ENCODE results near the gene RBL1. TPM values are rescaled to one million over a fixed set of nuclear protein-coding genes. Genes with fewer than 3 reads are reported as not detected.
"Not testable (repeated sequence)": the region's sequence is repeated elsewhere in the genome, so short reads cannot be mapped to it uniquely, and the experiment has no call there.

Gene RBL1
- polyA plus RNA-seq, 1 donor = 6.4 TPM

- no peak for DNase-seq (ENCODE audit: low read depth)
Observed at GRCh38 chr20:36998652-36999051, 97.1 kb downstream of the RBL1 start.

DNA sequence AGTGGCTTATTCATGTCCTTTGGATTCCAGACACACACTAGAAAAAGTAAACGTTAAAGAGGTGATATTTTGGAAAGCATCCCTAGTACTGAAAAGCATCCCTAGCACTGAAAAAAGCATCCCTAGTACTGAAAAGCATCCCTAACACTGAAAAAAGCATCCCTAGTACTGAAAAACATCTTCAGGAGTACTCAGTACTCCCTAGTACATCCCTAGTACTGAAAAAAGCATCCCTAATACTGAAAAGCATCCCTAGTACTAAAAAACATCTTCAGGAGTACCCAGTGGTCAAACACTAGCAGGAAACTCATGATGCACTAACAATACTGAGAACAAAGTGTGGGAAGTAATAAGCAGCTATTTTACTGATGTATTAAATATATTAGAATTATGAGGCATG is 98.7 kb downstream of the RBL1 start:
- DNase-seq (ENCODE audit: low read depth) = no peak

DNA sequence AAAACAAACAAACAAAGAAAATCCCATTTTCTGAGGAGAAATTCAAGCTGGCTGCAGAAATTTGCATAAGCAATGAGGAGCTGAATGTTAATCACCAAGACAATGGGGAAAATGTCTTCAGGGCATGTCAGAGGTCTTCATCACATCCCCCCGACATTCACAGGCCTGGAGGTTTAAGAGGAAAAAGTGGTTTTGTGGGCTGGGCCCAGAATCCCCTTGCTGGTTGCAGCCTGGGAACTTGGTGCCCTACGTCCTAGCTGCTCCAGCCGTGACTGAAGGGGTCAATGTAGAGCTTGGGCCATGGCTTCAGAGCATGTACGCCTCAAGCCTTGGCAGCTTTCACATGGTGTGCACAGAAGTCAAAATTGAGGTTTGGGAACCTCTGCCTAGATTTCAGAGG is 101.6 kb downstream of the RBL1 start:
- not testable (repeated sequence) for DNase-seq (ENCODE audit: low read depth)

- no peak for DNase-seq (ENCODE audit: low read depth)
Observed at GRCh38 chr20:36992802-36993334, 102.9 kb downstream of the RBL1 start.

GRCh38 chr20:36991703-36992102 is 104.1 kb downstream of the RBL1 start:
- DNase-seq (ENCODE audit: low read depth) = no peak

DNA sequence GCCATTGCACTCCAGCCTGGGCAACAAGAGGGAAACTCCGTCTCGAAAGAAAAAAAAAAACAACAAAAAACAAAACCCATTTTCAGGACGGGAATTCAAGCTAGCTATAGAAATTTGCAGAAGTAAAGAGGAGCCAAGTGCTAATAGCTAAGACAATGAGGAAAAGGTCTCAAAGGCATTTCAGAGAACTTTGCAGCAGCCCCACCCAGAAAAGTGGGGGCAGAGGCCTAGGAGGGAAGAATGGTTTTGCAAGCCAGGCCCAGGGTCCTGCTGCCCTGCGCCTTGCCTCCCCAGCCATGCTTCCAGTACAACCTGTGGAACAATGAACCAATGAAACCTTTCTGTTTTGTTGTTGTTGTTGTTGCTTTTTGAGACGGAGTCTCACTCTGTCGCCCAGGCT is 106.0 kb downstream of the RBL1 start:
- DNase-seq (ENCODE audit: low read depth) = no peak

DNA sequence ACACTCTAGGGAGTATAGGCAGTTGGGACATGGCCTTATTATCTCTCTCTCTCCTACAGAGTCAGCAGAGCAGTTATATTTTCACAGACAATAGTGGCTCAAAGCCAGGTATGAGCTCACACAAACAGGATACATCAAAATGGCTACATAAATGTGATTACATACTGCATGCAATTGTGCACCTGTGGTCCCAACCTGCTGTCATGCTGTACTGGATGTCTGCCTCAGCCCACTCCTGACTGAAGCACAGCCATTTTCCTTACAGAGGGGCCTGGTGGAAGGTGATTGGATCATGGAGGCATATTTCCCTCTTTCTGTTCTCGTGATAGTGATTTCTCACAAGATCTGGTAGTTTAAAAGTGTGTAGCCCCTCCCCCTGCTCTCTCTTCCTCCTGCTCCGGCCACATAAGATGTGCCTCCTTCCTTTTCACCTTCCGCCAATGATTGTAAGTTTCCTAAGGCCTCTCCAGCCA is 107.3 kb downstream of the RBL1 start:
- no peak for DNase-seq (ENCODE audit: low read depth)

DNA sequence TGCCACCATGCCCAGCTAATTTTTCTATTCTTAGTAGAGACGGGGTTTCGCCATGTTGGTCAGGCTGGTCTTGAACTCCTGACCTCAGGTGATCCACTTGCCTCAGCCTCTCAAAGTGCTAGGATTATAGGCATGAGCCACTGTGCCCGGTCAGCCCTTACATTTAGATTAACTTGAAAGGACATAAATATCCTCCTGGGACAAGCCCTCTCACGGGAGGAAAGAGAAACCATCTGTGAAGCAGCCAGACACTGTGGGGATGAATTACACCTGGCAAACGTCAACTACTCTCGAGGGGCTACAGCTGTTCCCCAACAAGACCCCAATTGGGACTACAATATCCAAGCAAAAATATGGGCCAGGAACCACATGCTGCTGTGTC is 111.5 kb downstream of the RBL1 start:
- no peak for DNase-seq (ENCODE audit: low read depth)

DNA sequence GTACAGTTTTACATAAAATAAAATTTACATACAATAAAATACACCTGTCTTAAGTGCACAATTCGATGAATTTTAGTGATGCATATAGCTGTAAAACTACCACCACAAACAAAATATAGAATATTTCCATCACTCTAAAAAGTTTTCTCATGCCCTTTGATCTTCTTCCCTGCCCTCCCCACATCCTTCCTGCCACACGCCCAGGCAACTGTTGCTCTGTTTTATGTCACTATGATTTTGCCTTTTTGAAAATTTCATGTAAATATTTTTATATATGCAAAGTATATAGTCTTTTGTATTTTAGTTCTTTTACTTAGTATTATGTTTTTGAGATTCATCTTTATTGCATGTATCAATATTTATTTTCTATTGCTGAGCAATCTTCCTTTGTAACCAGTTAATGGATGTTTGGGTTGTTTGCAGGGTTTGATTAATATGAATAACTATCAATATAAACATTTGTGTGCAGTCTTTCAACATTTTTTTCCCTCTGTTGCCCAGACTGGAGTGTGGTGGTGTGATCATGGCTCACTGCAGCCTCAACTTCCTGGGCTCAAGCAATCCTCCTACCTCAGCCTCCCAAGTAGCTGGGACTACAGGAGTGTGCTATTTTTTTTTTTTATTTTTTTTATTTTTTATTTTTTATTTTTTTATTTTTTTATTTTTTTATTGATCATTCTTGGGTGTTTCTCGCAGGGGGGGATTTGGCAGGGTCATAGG is 120.5 kb downstream of the RBL1 start:
- no peak for DNase-seq (ENCODE audit: low read depth)

DNA sequence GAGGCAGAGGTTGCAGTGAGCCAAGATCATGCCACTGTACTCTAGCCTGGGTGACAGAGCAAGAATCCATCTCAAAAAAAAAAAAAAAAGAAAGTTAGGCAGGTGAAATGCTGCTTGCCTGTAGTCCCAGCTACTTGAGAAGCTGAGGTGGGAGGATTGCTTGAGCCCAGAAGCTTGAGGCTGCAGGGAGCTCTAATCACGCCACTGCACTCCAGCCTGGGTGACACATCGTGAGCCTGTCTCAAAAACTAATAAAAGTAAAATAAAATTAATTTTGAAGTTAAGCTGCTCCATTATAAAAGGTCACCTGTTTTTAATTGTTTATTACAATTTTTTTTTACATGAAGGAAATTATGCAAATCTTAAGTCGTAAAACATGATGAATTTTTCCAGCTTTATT is 121.1 kb downstream of the RBL1 start:
- DNase-seq (ENCODE audit: low read depth) = no peak

GRCh38 chr20:36971103-36971502 is 124.7 kb downstream of the RBL1 start:
- DNase-seq (ENCODE audit: low read depth) = no peak

DNA sequence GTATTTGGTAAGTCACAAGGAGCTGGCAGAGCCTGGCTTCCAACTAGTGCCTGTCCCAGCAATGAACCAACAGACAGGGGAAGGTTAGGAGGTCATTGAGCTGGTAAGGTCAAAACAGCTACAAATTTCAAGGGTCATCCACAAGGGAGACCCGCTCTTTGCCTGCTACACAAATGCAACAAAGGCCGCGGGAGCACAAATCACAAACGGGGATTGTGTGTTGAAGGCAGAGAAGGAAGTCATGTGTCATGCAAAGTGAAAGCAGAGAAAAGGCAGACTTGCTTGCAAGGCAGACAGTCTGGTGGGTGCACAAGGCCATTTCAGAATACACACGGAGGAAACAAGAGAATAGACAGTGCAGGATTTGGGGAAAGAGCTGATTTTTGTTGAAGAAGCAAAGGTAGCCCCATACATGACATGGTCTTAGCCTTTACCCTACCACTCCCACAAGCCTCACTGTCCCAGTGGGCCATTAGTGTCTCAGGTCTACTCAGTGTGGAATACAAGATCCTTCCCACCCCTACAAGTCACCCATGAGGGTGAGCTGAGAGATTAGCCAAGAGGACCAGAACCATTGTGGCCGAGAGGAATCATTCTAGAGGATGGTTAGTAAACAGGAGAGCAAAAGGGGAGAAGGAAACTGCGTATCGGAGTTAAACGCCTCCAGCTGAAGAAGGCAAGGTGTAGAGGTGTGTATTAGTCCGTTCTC is 126.2 kb downstream of the RBL1 start:
- DNase-seq (ENCODE audit: low read depth) = no peak

DNA sequence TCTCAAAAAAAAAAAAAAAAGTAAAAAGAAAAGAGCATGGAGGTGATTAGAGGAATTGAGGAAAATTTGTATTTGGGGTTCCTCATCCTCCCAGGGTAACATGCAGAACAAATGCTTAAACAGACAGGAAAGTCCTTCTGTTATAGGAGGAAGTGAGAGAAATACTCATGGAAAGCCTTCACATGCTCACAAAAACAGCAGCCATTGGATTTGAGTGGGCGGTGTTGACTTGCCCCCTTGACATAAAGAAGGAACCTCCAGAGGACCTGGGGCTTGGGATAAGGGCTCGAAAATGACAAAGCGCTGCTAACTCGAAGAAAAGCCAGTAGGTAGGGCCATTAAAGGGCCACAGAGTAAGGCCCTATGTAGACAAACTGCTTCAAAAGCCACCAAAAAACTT is 126.7 kb downstream of the RBL1 start:
- DNase-seq (ENCODE audit: low read depth) = no peak

- DNase-seq (ENCODE audit: low read depth) = no peak
Observed at GRCh38 chr20:36967636-36968035, 128.2 kb downstream of the RBL1 start.

DNA sequence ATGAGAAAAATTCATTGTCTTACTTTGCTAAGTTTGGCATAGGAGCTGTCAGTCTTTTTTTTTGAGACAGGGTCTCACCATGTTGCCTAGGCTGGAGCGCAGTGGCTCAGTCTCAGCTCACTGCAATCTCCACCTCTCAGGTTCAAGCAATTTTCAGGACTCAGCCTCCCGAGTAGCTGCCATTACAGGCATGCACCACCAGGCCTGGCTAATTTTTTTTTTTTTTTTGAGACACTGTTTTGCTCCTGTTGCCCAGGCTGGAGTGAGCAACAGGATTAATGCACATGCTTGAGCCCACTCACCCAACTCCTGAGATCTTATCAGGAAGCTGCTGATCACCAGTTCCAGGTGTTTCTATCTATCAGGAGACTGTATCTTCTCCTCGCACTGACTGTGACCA is 128.8 kb downstream of the RBL1 start:
- DNase-seq (ENCODE audit: low read depth) = not testable (repeated sequence)

- not testable (repeated sequence) for DNase-seq (ENCODE audit: low read depth)
Observed at GRCh38 chr20:36962354-36962941, 133.3 kb downstream of the RBL1 start.

DNA sequence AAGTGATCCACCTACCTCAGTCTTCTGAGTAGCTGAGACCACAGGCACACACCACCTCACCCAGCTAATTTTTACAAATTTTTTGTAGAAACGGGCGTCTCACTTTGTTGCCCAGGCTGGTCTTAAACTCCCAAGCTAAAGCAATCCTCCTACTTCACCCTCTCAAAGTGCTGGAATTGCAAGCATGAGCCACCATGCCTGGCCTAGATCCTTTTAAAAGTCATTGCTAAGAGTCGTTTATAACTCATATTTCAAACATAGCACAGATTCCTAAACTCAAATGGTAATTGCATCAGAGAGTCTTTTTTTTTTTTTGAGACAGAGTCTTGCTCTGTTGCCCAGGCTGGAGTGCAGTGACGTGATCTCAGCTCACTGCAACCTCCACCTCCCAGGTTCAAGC is 136.6 kb downstream of the RBL1 start:
- no peak for DNase-seq (ENCODE audit: low read depth)

DNA sequence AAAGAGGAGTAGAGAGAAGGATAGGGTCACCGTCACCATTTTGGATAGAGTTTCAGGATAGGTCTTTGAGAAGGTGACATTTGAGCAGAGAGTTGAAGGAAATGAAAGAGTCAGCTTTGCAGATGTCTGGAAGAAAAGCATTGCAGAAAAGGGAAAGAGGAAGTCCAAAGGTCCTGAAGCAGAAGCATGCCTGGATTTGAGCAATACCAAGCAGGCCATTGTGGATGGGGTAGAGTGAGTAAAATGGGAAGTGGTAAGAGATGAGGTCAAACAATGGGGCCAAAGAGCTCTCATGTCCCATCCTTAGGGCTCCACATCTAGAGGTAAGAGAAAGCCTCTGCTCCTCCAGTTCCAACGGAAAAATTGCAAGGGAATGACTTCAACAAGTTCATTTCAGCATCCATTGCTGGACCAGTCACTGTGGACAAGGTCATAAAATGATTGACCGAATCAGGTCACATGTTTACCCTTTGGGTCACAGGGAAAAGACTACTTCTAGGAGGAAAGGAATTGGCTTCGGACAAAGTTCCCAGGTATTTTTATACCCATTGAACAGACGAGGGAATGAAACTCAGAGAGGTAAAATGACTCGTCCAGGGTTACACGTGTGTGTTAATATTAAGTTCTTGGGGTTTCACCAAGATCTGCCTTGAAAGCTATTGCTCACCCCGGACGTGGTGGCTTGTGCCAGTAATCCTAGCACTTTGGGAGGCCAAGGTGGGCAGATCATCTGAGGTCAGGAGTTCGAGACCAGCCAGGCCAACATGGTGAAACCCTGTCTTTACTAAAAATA is 137.7 kb downstream of the RBL1 start:
- DNase-seq (ENCODE audit: low read depth) = no peak

GRCh38 chr20:36956674-36957073 is 139.1 kb downstream of the RBL1 start:
- no peak for DNase-seq (ENCODE audit: low read depth)

DNA sequence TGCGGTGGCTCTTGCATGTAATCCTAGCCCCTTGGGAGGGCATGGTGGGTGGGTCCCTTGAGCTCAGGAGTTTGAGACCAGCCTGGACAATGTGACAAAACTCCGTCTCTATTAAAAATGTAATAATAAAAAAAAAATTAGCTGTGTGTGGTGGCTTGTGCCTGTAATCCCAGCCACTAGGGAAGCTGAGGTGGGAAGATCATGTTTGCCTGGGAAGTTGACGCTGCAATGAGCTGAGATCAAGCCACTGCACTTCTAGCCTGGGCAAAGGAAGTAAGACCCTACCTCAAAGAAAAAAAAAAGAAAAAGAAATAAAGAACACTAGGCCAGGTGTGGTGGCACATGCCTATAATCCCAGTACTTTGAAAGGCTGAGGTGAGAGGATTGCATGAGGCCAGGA is 139.8 kb downstream of the RBL1 start:
- DNase-seq (ENCODE audit: low read depth) = no peak

DNA sequence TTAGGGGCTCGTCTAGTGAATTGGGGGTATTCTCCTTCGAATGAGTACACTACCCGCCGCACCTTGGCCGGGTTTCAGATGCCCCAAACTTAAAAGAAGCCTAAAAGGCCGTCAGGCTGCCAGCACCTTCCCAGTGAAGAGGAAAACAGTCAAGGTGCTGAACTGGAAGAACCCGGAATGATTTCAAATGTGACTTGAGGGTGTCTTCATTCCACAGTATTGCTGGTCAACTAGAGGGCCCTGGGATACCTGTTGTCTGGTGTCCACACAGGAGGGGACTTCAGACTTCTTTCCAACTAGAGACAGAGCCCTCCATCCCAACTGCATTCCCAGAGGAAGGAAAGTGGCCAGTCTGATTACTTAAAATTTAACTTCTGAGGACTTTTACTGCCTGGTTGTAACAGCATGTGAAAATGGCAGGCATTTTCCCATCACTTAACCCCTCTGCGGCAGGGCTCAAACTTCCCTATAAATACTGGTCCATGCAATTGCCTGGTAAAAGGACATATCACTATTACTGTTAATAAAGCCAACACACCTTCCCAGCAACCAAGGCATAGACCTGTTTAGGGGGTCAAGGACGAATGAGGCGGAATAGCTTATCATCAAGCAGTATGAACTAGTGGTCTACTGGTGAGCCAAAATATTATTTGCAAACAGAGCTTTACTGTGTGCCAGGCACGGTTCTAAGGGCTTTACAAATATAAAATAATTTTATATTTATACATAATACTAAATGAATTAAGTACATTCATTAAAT is 143.6 kb downstream of the RBL1 start:
- DNase-seq (ENCODE audit: low read depth) = no peak

Data from forelimb muscle (tissue), 1 donor.